Measurements from ENCODE around the gene AGK. TPM values are rescaled to one million over a fixed set of nuclear protein-coding genes. Genes with fewer than 3 reads are reported as not detected.
"Not testable (repeated sequence)": the region's sequence is repeated elsewhere in the genome, so short reads cannot be mapped to it uniquely, and the experiment has no call there.

AGK gene
- total RNA-seq, 2 experiments from 2014 or later = 110 TPM

DNA sequence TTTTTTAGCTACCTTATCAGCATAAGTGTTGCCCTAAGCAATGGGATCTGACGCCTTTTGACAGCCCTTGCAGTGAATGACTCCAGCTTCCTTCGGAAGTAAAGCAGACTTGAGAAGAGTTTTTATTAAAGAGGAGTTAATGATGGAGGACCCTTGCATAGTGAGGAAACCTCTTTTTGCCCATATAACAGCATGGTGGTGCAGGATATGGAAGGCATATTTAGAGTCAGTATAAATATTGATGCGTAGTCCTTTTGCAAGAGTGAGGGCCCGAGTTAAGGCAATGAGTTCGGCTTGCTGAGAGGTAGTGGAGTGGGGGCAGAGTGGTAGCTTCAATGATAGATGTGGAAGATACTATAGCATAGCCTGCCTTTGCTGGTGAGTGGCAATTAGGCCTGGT lies 28.7 kb downstream of the AGK start:
- POLR2A ChIA-PET, CTCF ChIA-PET: not testable (repeated sequence)

DNA sequence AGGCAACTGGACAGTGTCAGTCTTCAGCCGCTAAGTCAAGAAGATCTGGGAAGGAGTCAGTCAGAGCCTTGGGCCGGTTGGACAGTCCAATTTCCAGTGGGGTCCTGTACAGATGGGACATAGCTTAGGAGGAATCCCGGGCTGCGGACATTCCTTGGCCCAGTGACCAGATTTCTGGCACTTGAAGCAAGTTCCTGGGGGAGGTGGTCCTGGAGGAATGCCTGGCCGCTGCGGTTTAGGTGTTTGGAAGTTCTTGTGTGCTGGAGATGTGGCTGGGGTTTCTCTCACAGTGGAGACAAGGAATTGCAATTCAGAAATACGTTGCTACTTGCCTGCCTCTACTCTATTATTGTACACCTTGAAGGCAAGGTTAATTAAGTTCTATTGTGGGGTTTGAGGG lies 30.9 kb downstream of the AGK start:
- CTCF ChIA-PET = not testable (repeated sequence)

DNA sequence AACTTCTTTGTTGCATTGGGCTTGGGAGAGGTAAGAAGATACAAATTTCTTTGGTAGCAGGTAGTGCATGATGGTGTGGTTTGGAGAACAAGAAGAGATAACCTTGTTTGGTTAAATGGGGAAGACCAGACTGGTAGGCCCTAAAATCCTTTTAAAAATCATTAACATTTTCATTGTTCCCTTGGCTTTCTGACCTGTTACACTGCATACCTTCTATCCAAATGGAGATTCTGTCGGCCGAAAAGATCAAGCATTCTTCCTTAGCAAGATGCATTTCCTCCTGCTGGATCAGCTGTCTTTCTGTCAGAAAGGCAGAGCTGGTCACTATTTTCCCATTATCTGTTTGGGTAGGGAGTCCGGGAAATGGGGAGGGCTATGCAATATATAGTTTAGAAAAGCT lies 33.7 kb downstream of the AGK start:
- CTCF ChIA-PET = interaction anchor here (0.9 to 1.7 kb wide), 2 partner anchors 27 to 34 kb away, joined by 3 to 5 read pairs; partner anchors contain the start of gene AGK
- POLR2A ChIA-PET = no interaction called here

More for the DNA sequence above, 30.9 kb downstream of the AGK start:
- POLR2A ChIA-PET = not testable (repeated sequence)

DNA sequence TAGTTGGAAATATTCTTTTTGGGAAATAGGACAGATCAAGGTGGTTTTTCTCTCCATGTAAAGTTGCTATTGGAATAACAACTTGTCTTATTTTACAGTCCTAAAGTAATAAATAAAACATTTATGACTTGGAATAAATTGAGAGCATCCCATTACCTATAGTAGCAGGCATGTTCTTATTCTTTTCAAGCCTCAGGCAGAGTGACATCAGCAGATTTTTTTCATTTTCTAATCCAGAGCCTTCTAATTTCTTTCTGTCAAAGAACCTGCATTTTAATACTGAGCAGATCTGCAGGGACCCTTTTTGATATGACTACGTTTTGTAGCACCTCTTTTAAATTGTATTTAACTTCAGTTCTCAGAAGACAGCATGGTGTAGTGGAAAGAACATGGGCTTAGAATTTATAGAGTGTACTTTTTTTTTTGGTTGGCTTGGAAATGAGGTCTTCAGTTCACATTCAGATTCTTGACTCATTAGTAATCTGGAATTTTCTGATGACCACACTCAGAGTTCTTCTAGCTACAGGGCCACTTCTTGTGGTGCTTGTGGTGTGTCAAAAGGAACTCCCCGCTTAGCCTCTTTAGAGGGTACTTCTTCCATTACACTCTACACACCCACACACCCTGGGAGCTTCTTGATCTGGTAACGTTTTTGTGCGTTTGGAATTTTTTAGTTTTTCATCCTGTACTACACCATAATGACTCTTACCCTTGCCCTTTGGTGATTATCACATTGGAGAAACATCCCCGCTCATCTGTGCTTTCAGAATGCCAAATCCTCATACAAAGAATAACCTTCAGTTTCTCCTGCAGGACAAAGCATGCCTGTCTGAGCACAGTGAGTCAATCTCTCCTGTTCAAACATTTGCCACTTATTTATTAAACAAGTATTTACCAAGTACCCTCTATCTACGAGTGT lies 34.6 kb downstream of the AGK start:
- ChIA-PET CTCF (interaction anchor here (0.9 to 2.5 kb wide), 3 partner anchors 23 to 35 kb away, joined by 3 to 5 read pairs (median 5); partner anchors contain the start of gene AGK), POLR2A (interaction anchor here (0.8 to 1.0 kb wide), 2 partner anchors 27 to 93 kb away, joined by 3 to 4 read pairs; no protein-coding TSS in a partner anchor)

DNA sequence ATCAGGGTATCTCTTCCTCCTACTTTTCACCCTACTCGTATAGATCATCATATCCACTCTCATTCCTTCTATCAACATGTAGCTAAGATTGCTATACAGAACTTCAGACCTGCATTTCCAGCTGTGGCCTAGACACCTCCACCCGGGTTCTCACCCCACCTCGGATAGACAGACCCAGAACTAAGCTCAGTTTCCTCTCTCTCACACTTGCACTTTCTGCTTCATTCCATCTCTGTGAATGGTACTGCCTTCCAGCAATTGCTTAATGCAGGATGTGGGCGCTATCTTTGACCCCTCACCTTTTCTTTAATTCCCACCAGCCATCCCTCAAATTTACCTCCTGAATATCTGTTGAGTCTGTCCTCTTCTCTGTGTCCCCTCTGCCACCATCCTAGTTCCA lies 35.7 kb downstream of the AGK start:
- CTCF ChIA-PET = interaction anchor here (2.5 kb wide), 1 partner anchor 24 kb away, joined by 5 read pairs; no protein-coding TSS in a partner anchor

DNA sequence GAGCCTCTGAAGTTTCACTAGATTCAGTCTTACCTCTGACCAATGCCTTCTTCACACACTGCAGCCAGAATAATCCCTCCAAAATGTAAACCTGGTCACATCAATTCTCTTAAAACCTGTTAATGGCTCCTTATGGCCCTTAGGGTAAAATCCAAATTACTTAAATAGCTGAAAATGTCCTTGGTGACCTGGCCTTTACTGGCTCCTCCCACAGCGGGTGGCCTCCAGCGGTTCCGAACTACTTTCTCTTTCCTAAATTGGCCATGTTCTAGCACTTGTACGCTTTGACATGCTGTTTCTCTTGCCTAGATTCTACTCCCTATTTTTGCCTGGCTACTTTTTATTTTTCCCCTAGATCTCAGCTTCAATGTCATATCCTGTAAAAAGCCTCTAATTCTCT lies 36.1 kb downstream of the AGK start:
- ChIA-PET POLR2A (no interaction called here), CTCF (interaction anchor here (2.5 kb wide), 1 partner anchor 24 kb away, joined by 5 read pairs; no protein-coding TSS in a partner anchor)

More for the DNA sequence above, 35.7 kb downstream of the AGK start:
- POLR2A ChIA-PET = no interaction called here

DNA sequence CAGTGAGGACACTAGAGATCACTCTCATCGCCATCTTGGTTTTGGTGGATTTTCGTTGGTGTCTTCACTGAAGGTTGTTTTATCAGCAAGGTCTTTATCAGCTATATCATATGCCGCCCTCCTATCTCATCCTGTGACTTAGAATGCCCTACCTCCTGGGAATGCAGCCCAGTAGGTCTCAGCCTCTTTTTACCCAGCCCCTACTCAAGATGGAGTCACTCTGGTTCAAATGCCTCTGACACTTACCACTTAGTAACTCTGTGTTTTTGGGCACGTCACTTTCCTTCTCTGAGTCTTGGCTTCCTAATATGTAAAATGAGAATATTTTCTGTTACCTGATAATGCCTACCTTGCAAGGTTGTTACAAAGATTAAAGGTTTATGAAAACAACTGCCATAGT lies 37.7 kb downstream of the AGK start:
- POLR2A ChIA-PET = no interaction called here
- CTCF ChIA-PET = no interaction called here

DNA sequence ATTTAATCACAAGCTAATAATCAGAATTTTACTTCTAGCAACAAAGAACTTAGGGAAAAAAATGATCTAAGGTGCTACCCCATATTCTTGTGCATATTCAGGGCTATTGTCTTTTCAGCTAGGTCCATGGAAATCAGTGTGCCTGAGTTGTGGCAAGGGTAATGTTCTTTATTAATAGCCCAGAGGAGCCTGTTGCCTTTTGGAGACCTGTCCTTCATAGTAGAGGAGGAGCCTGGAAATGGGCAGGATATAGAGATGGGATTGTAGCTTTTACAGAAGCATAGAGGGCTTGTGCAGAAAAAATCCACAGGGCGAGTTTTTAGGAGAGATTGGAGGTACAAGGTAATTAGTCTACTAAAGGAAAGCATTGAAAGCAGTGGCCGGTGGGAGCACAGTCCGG lies 38.9 kb downstream of the AGK start:
- ChIA-PET POLR2A (no interaction called here), CTCF (no interaction called here)

DNA sequence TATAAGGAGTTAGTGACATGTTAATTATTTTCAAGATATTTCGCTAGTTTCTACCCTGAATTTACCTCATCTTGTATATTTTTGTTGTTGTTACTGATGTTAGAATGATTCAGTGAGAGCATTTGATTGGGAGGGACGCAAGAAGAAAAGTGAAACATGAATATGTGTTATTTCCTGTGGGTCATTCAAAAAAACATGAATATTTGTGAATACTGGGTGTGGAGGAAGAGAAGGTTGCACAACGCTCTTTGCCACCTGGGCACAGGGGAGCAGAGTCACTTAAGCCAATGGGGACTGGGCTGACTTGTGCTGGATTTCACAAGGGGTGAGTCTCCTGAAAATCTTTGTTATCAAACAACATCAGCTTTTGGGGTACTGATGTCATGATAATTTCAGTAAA lies 39.5 kb downstream of the AGK start:
- ChIA-PET CTCF (no interaction called here), POLR2A (no interaction called here)

DNA sequence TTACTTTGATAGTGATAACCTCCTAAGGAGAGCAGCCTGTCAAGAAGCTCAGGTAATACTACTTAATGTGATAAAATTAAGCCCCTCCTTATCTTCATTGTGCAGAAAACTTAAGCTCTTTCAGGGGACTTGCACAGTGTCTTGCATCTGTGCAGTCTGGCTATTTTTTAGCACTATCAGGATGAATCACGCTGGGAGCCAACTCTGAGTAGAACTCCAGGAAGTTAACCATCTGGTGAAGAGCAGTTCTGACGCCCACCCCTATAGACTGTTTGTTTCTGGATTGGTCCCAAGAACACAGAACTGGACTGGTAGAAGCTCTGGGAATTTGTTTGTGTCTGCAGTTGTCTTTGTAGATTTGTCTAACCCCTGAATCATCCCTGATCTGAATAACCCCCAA lies 41.9 kb downstream of the AGK start:
- CTCF ChIA-PET = interaction anchor here (1.3 kb wide), 1 partner anchor 145 kb away, joined by 4 read pairs; the partner anchor contains the start of gene SSBP1
- POLR2A ChIA-PET = interaction anchor here (0.7 kb wide), 1 partner anchor 520 kb away, joined by 3 read pairs; no protein-coding TSS in a partner anchor

DNA sequence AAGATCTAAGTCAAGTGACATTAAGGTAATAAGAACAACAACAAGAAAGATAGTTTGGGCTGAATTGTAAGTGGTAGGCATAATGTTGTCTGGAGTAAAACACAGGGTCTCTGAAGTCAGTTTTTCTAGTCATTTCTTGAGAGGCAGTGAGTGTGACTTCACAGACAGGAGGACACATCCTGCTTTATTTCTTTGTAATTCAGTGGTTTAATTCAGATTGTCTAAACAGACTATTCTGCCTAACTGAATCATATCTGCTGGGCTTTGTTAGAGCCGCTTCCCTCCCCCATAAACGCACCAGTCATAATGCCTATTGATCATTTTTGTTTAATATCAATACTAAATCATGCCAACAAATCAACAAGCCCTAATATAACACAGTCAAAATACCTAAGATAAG lies 46.8 kb downstream of the AGK start:
- ChIA-PET CTCF (no interaction called here), POLR2A (no interaction called here)

DNA sequence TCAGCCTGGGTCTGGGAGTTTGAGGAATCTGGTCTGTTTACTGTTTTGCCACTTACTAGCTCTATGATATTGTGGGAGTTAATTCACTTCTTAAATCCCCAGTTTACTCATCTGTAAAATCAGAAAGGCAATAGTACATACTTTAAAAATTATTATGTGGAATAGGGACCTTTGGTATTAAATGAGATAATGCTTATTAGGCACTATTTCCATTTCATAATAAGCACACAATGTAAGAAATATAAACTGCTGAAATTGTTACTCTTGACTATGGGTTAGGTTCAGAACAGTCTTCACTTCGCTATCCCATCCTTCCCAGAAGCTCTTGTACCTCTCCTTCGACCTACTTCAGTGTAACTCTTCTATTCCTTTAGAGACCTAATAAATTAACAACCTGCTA lies 47.2 kb downstream of the AGK start:
- ChIA-PET POLR2A (no interaction called here), CTCF (no interaction called here)

DNA sequence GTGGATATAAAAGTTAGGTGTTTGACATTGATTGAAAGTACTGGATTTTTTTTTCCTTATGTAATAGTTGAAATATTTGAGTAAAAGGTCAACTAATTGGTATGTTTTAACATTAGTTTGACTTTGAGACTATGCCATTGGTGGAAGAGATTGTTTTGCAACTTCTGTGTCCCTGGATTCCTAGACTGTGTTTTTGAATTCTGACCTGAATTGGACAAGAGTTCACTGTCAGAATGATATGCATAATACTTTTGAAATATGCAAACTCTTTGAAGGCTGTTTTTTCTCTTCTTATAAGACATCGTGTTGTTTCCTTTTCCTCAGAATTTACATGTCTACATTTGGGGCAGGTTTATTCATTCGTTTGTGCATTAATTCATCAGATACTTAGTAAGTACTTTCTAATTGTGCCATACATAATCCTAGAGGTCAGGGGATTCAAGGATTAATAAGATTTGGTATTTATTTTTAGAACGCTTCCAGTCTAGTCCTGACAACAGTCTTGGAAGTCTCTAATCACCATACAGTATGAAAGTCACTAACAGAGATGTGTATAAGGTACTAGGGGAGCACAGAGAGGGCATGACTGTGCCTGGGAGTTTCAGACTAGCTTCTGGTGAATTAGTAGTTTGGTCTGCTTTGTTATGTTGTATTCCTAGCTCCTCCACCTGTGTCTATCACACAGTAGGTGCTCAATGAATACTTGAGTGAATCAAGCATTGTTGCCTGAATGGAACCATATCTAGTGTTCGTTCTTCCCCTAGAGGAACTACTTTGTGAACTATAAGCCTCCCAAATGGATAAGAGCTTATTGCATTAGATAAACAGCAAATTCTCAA lies 49.2 kb downstream of the AGK start:
- ChIA-PET CTCF (interaction anchor here (1.7 kb wide), 1 partner anchor 11 kb away, joined by 3 read pairs; no protein-coding TSS in a partner anchor), POLR2A (no interaction called here)

DNA sequence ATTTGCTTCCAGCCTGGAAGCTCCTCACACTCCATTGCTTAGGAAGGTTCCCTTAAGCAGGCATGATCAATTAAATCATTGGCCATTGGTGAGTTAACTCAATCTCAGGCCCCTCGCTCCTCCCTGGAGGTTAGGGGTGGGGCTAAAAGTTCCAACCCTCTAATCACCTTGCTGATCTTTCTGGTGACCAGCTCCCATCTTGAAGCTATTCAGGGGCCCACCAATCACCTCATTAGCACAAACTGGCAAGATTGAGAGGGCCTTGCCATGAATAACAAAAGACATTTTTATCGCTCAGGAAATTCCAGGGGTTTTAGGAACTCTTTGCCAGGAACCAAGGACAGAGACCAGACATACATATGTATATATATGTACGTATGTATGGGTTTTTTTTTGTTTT lies 58.4 kb downstream of the AGK start:
- POLR2A ChIA-PET = no interaction called here
- CTCF ChIA-PET = no interaction called here

DNA sequence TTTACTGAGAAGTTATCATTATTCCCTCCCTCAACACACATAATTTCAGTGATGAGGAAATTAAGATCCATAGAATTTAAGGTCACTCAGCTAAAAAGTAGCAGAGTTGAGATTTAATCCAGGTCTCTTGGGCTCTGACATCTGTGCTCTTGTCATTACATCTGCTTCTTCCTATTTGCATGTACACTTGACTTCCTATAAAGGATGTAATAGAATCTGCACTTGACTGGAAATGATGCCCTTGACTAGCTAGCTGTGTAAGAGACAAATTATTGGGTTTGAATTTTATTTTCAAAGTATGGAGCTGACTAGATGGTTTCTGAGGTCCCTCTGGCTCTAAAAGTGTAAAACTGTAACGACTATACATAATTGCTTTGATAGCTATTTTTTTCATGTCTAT lies 59.5 kb downstream of the AGK start:
- ChIA-PET CTCF (no interaction called here), POLR2A (no interaction called here)

DNA sequence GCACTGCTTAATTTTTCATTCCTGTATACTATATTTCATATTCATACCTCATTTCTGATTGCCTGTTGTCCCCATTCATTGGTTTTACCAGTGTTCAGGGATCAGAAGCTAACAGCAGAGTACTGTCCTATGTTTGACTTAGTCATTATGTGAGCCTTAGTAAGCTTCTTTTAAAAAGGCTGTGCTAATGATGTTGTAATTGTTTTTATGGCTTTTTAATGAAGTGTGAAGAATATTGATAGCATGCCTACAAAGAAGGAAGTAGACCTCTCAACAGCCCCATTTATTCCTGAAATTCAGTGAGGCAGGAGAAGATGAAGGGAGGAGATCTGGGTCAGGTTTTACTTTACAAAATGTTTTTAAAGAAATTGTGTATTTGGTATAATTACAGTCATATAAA lies 61.7 kb downstream of the AGK start:
- POLR2A ChIA-PET = no interaction called here

DNA sequence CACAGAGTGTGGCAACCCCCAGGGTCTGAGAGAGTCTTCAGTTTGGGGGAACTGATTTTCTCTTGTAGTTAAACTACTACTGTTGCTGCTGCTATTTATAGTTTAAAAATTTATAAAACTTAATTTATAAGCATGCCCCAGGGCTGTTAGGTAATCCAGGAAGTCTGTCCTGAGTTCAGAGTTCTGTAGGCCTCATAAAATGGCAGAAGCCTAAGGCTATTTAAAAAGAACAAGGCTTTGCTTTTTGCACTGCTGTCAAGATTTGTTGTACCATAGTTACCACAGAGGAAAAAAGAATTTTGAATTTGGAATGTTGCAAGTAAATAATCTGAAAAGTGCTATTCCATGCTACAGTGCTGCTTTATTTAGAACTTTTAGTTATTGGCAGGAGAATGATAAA lies 66.1 kb downstream of the AGK start:
- ChIA-PET CTCF (no interaction called here), POLR2A (no interaction called here)

More for the DNA sequence above, 61.7 kb downstream of the AGK start:
- CTCF ChIA-PET = no interaction called here

DNA sequence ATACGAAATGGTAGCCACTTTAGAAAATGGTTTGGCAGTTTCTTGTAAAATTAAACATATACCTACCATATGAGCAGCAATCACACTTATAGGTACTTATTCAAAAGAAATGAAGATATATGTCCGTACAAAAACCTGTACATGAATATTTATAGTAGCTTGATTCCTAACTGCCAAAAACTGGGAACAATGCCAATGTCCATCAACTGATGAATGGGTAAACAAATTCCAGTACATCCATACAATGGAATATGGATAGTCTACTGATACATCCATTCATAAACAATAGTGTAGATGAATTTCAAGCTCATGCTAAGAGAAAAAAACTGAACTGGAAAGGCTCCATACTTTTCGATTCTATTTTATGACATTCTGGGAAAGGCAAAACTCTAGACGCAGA lies 68.5 kb downstream of the AGK start:
- ChIA-PET CTCF (no interaction called here), POLR2A (no interaction called here)

DNA sequence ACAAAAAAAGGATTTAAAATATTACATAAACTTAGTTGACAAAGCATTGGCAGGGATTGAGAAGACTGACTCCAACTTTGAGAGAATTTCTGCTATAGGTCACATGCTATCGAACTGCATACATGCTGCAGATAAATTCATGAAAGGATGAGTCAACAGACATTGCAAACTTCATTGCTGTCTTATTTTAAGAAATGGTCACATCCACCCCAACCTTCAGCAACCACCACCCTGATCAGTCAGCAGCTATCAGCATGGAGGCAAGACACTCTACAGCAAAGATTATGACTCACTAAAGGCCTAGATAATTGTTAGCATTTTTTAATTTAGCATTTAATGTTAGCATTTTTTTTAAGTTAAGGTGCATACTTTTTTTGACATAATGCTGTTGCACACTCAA lies 73.6 kb downstream of the AGK start:
- ChIA-PET CTCF (no interaction called here), POLR2A (no interaction called here)

DNA sequence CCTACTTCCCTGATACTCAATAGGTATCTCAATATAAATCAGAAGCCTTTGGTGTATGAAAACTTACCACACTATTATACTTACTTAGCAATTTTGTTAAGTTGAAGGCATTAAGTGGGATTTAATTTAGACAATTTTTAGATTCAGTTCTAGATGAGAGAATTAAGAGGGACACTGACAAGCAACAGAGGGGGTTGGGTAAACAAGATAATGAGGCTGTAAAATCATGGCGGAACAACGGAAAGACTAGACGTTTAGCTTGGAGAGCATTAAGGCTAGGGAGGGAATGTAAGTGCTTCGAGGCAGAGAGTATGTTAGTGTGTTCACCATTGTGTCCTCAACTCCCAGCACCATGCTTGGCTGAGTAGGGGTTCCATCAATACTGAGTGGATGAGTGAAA lies 79.4 kb downstream of the AGK start:
- POLR2A ChIA-PET = no interaction called here
- CTCF ChIA-PET = no interaction called here

DNA sequence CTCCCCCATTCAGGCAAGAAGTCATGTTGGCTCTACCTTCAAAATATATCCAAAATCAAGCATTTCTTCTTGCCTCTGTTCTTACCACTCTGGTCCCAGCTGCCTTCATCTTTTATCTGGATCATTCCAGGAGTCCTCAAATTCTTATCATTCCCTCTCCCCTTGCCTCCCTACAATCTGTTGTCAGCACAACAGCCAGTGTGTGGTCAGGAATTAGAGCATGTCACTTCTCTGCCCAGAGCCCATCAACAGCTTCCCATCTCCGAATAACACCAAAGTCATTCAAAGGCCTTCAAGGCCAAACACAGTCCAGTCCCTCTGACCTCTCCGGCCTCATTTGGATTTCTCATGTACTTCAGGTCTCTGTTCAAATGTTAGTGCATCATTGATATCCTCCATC lies 80.3 kb downstream of the AGK start:
- ChIA-PET CTCF (no interaction called here), POLR2A (no interaction called here)
